ENCODE measurements around the gene TMPRSS7. TPM values are rescaled to one million over a fixed set of nuclear protein-coding genes. Genes with fewer than 3 reads are reported as not detected.
A peak's percentile ranks its signal among the peaks of the same experiment; 100 is the strongest.

The TMPRSS7 gene
- total RNA-seq, 3 donors from 2014 or later = 0.12 TPM; not detected in 2

GRCh38 chr3:112097378-112097777, 62.8 kb downstream of the TMPRSS7 start:
- DNase-seq (peak in 1 of 3 donors; percentile 91), ATAC-seq (peak; percentile 93)
- intact Hi-C loops (cut with DNase I, micrococcal nuclease) = no loop called here
- no peaks in the 10 kb centered on the region for H3K9me3 ChIP-seq
- no peak for TF ChIP-seq CTCF (IDR thresholded peaks at IDR 0.05)
- H3K4me3 ChIP-seq = no peak overlapping the region
- H3K36me3 ChIP-seq (ENCODE audit: low read depth) = no peaks in the 10 kb centered on the region
- H3K4me1 ChIP-seq (ENCODE audit: low read depth) = peaks cover 25% of the 10 kb centered on the region

DNA sequence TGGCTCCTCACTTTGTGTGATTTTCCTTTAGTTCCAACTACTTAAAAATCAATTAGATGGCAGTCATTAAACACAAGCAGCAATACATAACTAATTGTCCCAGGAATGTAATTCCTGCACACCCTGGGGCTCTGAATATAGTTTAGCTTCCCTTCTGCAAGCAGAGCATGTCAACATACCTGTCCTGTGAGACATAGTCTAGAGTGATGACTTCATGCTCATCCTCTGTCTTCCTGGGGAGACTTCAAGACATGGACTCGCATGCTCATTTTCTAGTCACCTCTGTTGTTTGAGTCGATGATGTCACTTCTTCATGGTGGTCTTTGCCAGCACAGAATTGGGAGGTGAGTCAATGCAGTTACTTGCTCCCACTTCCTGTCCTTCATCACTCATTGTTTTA, 67.4 kb downstream of the TMPRSS7 start:
- intact Hi-C loops (cut with DNase I, micrococcal nuclease) = no loop called here
- Histone ChIP-seq H3K4me1 (ENCODE audit: low read depth) (peaks cover 5% of the 10 kb centered on the region), H3K9me3 (no peaks in the 10 kb centered on the region), H3K36me3 (ENCODE audit: low read depth) (no peaks in the 10 kb centered on the region), H3K4me3 (no peak overlapping the region)
- DNase-seq = no peak
- ATAC-seq = no peak
- no peak for TF ChIP-seq CTCF (IDR thresholded peaks at IDR 0.05)

DNA sequence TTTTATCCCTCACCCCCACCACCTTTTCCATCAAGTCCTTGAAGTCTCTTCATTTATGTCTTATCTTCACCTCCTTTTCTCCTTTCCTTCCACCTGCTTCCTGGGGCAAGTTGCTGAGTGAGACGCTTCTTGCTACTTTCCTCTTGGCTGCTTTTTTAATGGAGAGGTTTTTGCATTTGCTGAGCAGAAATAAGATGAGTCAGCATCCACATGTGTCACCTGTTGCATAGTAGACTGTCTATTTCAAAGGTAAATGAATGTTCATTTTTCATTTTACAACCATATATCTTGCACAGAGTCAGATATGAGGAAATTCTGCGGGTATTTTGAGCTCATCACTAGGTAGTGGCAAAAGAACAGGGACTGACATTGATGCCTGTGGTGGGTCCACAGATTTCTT, 70.2 kb downstream of the TMPRSS7 start:
- ATAC-seq (no peak), DNase-seq (no peak)
- Histone ChIP-seq H3K36me3 (ENCODE audit: low read depth) (no peaks in the 10 kb centered on the region), H3K9me3 (no peaks in the 10 kb centered on the region), H3K4me3 (no peak overlapping the region), H3K4me1 (ENCODE audit: low read depth) (peaks cover 4% of the 10 kb centered on the region)
- intact Hi-C loops (cut with DNase I, micrococcal nuclease) = no loop called here
- no peak for TF ChIP-seq CTCF (IDR thresholded peaks at IDR 0.05)

- DNase-seq (no peak), ATAC-seq (peak; percentile 58)
- Histone ChIP-seq H3K4me1 (ENCODE audit: low read depth) (peaks cover 4% of the 10 kb centered on the region), H3K36me3 (ENCODE audit: low read depth) (no peaks in the 10 kb centered on the region), H3K9me3 (no peaks in the 10 kb centered on the region), H3K4me3 (no peak overlapping the region)
- intact Hi-C loops (cut with DNase I, micrococcal nuclease) = no loop called here
- TF ChIP-seq CTCF (IDR thresholded peaks at IDR 0.05) = no peak
Measured at GRCh38 chr3:112109322-112109721, 74.8 kb downstream of the TMPRSS7 start.

GRCh38 chr3:112111785-112112402, 77.4 kb downstream of the TMPRSS7 start:
- Histone ChIP-seq H3K9me3 (no peaks in the 10 kb centered on the region), H3K36me3 (ENCODE audit: low read depth) (no peaks in the 10 kb centered on the region), H3K4me3 (no peak overlapping the region), H3K4me1 (ENCODE audit: low read depth) (peaks cover 4% of the 10 kb centered on the region)
- DNase-seq = peak in 2 of 3 donors; percentile 35 to 80
- TF ChIP-seq CTCF (IDR thresholded peaks at IDR 0.05) = peak; percentile 53
- ATAC-seq = peak; percentile 92
- intact Hi-C loops (cut with DNase I, micrococcal nuclease) = no loop called here
